NCI-H1930 (cell line): ENCODE results near the gene DUOXA2.
A peak's percentile ranks its signal among the peaks of the same experiment; 100 is the strongest.
"Not testable (repeated sequence)": the region's sequence is repeated elsewhere in the genome, so short reads cannot be mapped to it uniquely, and the experiment has no call there.

ENCODE experiments used
- DNase-seq, 2 experiments: peaks; one replicate each; lab custom pipeline; 2025; lab: John Stamatoyannopoulos, UW

DUOXA2 gene

GRCh38 chr15:45117308-45118130 is 3.4 kb downstream of the DUOXA2 start:
- DNase-seq, result no peak

GRCh38 chr15:45118131-45118588 is 4.0 kb downstream of the DUOXA2 start:
- peak; percentile 79 to 84 for DNase-seq

- DNase-seq, result no peak
Measured at GRCh38 chr15:45118996-45119395, 4.9 kb downstream of the DUOXA2 start.

GRCh38 chr15:45120081-45120972 is 6.2 kb downstream of the DUOXA2 start:
- DNase-seq, result no peak

- no peak for DNase-seq
Measured at GRCh38 chr15:45121020-45121419, 6.9 kb downstream of the DUOXA2 start.

GRCh38 chr15:45121706-45122417 is 7.7 kb downstream of the DUOXA2 start:
- DNase-seq, result no peak

GRCh38 chr15:45122719-45123118 is 8.6 kb downstream of the DUOXA2 start:
- no peak for DNase-seq

GRCh38 chr15:45123397-45123796 is 9.3 kb downstream of the DUOXA2 start:
- no peak for DNase-seq

GRCh38 chr15:45126535-45127158 is 12.5 kb downstream of the DUOXA2 start:
- no peak for DNase-seq

GRCh38 chr15:45128971-45129639 is 15.0 kb downstream of the DUOXA2 start:
- DNase-seq, result no peak

GRCh38 chr15:45129651-45130129 is 15.6 kb downstream of the DUOXA2 start, which contains the start of the genes DUOX1 and DUOXA1:
TSS of gene DUOX1 (plus strand) at chr15:45129994. CDS start at chr15:45131967, 1,973 bp downstream.
TSS of gene DUOXA1 (minus strand) at chr15:45129879. CDS start at chr15:45123014, 6,865 bp downstream.
- no peak for DNase-seq

GRCh38 chr15:45130291-45131000 is 16.3 kb downstream of the DUOXA2 start:
- DNase-seq, result no peak

- no peak for DNase-seq
Measured at GRCh38 chr15:45131510-45131909, 17.4 kb downstream of the DUOXA2 start.

- no peak for DNase-seq
Measured at GRCh38 chr15:45132844-45133560, 18.9 kb downstream of the DUOXA2 start.

- no peak for DNase-seq
Measured at GRCh38 chr15:45133561-45133920, 19.4 kb downstream of the DUOXA2 start.

- no peak for DNase-seq
Measured at GRCh38 chr15:45134046-45134445, 19.9 kb downstream of the DUOXA2 start.

- DNase-seq, result no peak
Measured at GRCh38 chr15:45134682-45135604, 20.8 kb downstream of the DUOXA2 start.

- not testable (repeated sequence) for DNase-seq
Measured at GRCh38 chr15:45135705-45136377, 21.7 kb downstream of the DUOXA2 start.
